NCI-H748 (cell line): Measurements from ENCODE around the gene AGPAT3.
"Not testable (repeated sequence)": the region's sequence is repeated elsewhere in the genome, so short reads cannot be mapped to it uniquely, and the experiment has no call there.

Experiments
- DNase-seq: peaks from one replicate; lab custom pipeline; 2025; ENCODE audit not compliant: unreplicated experiment; lab: John Stamatoyannopoulos, UW

The AGPAT3 gene

GRCh38 chr21:43881935-43882334 lies 16.9 kb downstream of the AGPAT3 start:
- DNase-seq = no peak

DNA sequence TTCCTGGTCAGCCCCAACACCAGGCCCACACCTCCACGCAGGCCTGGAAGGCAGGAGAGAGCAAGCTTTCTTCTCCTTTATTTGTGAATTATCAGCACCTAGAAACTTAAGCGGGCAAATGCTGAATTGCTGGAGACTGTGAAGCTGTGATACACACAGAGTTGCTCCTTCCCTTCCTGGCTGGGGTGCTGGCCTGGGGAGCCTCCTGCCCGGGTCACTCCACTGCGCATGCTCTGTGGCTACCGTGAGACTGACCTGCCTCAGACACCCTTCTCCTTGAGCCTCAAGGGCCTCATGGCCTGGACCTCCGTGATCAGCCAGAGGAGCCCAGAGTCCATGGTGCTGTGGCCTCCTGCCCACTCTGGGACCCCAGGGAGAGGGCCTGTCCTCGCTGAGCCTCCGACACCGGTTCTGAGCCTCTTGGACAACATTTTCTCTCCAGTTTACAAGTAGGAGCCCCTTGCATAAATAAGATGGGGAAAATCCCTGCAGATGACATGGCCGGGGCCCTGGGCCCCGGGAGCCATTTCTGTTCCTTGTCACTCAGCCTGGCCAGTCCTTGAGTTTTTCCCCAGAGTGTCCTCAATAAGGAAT lies 18.0 kb downstream of the AGPAT3 start:
- DNase-seq = no peak

GRCh38 chr21:43884012-43884860 lies 19.2 kb downstream of the AGPAT3 start:
- DNase-seq = no peak

DNA sequence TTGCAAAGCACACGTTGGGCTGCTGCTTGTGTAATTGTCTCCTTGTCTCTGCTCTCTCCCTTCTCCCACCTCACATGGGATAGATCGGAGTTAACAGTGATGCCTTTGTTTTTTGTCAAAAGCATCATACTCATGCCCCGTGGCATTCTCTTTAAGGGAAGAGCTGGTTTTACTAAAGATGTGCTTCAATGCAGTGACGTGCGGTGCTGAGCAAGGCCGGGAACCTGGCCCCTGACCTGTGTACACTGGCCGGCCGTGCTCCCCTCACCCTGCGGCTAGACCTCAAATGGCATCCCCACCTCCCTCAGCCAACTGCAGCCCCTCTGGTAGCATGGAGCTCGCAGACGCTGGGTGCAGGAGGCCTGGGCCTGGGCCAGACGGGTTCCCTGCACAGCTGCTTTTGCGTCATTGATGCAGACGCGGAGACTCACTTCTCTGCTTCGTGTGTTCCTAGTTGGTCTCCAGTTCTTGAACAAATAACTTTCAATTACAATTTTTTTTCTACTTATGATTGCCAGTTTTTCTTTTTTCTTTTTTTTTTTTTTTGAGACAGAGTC lies 19.9 kb downstream of the AGPAT3 start:
- no peak for DNase-seq

- DNase-seq = no peak
Measured at GRCh38 chr21:43885721-43886120, 20.7 kb downstream of the AGPAT3 start.

GRCh38 chr21:43886565-43886964 lies 21.5 kb downstream of the AGPAT3 start:
- DNase-seq = no peak

DNA sequence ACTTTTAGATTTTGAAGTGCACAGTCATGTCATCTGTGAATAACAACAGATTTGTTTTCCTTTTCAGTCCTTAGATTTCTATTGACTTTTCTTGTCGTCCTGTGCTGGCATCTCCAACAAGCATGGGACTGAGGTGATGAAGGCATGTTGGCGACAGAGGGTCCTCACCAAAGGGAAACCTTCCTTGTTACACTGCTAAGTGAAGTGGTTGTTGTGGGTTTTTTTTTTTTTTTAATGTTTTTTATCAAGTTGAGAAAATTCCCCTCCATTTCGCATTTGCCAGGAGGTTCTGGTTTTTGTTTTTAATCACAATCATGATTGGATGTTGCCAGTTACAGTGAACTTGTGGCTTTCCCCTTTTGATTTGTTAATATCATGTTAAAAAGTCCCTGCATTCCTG lies 24.0 kb downstream of the AGPAT3 start:
- DNase-seq = no peak

GRCh38 chr21:43890042-43890441 lies 25.0 kb downstream of the AGPAT3 start:
- DNase-seq = no peak

GRCh38 chr21:43892334-43892733 lies 27.3 kb downstream of the AGPAT3 start:
- DNase-seq = no peak

DNA sequence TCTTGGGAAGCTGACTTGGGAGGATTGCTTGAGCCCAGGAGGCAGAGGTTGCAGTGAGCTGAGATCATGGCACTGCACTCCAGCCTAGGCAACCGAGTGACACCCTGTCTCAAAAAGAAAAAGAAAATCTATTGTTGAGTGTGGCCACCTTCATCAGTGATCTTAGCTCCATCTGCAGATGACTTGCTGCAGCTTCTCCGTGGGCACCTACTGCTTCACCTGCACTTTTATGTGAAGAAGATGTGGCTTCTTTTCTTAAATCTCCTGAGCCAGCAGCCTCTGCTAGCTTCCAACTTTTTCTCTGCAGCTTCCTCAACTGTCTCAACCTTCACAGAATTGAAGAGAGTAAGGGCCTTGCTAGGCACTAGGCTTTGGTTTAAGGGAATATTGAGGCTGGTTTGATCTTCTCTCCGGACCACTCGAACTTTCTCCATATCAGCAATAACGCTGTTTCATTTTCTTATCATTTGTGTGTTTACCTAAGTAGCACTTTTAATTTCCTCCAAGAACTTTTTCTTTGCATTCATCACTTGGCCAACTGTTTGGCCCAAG lies 28.0 kb downstream of the AGPAT3 start:
- no peak for DNase-seq

DNA sequence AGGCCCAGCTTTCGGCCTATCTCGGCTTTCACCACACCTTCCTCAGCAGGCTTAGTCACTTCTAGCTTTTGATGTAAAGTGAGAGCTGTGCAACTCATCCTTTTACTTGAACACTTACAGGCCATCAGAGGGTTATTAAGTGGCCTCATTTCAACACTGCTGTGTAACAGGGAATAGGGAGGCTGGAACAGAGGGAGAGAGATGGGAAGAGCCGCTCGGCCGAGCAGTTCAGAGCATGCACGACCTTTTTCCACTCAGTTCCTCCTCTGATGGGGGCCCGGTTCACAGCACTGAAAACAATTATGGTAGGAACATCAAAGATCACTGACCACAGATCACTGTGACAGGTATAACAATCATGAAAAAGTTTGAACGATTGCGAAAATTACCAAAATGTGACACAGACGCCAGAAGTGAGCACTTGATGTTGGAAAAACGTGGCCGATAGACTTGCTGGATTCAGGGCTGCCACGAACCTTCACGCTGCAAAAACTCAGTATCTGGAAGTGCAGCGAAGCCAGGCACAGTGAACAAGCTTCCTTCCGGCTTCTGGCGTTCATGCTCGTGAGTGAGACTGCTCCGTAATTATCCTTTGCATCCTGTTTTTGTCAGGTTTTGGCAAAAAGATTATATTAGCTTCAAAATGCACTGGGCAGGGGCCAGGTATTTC lies 28.6 kb downstream of the AGPAT3 start:
- DNase-seq = no peak

GRCh38 chr21:43894206-43894577 lies 29.2 kb downstream of the AGPAT3 start:
- DNase-seq = no peak

GRCh38 chr21:43895196-43895595 lies 30.2 kb downstream of the AGPAT3 start:
- DNase-seq = no peak

DNA sequence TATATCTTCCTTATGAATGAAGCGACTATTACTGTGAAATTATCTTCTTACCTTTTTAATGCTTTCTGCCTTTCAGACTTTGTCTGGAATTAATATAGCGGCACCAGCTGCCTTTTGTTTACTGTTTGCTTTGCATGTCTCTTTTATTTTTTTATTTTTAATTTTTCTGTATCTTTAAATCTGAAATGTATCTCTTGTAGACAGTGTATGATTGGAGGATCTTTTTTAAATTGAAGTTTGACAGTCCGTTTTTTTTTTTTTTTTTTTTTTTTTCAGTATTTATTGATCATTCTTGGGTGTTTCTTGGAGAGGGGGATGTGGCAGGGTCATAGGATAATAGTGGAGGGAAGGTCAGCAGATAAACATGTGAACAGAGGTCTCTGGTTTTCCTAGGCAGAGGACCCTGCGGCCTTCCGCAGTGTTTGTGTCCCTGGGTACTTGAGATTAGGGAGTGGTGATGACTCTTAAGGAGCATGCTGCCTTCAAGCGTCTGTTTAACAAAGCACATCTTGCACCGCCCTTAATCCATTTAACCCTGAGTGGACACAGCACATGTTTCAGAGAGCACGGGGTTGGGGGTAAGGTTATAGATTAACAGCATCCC lies 31.8 kb downstream of the AGPAT3 start:
- DNase-seq = not testable (repeated sequence)

DNA sequence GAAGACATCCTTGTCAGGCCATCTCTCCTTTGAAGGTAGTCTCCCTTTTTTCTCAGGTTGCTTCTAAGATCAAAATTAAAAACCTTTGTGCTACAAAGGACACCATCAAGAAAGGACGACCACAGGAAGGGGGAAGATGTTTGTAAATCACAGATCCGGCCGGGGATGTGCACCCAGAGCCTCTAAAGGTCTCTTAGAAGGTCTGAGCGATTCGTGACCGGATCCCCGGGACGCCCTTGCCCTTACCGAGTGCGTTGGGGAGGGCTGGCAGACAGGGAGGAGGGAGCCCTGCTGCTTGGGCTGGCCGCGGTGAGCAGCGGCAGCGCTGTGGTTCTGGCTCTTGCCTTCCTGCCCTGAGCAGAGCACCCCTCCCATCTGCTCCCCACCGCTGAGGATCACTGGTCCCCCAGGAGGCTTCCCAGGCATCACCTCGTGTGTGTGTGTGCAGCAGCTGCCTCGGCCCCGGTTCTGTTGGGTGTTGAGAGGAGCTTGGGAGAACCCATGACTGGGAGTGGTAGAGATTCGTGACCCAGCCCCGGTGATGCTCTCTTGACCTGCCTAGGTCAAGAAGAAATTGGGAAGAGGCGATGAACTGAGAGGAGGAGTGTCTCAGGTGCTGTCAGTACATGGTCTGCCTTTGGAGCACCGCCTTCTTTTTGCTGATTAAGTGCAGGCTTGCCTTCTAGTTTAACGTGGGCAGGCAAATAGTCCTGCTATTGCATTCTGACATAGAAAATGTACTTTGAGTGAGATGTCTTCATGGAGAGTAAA lies 34.5 kb downstream of the AGPAT3 start:
- DNase-seq = no peak

DNA sequence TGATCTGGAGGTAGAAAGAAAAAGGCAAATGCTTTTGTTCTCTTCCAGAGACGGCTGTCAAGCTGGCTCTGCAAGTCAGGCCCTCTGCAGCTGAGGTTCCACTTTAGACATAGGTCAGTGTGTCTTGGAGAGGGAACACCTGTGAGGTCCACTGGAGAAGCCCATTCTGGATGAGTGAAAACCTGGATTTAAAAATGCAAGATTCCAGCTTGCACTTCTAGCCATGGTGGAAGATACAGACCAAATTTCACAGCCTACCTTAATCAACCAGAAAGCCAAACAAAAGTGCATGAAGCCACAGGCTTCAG lies 35.0 kb downstream of the AGPAT3 start:
- DNase-seq = no peak

- DNase-seq = no peak
Measured at GRCh38 chr21:43900690-43901089, 35.7 kb downstream of the AGPAT3 start.

DNA sequence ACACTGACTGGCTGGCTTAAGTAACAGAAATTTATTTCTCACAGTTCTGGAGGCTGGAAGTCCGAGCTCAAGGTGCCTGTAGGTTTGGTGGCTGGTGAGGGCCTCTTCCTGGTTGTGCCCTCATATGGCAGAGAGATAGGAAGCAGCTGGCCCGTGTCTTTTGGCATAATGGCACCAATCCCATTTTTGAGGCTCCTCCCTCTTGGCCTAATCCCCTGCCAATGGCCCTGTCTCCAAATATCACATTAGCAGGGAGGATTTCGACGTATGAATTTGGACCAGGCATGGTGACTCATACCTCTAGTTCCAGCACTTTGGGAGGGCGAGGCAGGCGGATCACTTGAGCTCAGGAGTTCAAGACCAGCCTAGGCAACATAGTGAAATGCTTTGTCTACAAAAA lies 37.4 kb downstream of the AGPAT3 start:
- no peak for DNase-seq

DNA sequence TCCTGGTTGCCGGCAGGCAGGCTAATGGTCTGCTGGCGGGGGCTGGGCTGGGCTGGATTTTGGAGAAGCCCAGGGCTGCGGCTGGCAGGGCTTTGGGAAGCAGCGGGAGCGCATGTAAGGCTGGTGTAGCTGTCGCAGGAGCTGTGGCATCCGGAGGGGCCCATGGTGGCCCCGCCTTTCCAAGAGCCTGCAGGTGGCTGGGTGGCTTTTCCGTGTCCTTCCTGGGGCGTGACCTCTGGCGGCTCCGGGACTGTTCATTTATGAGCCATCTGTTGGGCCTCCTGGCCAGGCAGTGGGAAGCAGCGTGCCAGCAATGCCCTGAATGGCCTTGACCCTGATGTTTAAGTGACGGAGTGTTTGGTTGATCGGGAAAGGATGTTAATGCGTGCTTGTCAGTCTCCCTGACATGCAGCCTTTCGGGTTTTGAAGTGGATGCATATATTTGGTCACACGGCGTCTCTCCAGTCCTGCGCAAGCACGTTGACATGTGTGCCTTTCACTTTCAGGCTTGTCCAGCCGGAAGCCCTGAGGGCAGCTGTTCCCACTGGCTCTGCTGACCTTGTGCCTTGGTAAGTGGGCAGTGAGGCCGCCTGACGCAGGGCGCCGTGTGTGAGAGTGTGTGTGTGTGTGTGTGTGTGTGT lies 38.5 kb downstream of the AGPAT3 start:
- no peak for DNase-seq

- DNase-seq = no peak
Measured at GRCh38 chr21:43904331-43904781, 39.3 kb downstream of the AGPAT3 start.
